AG04450 (cell line): ENCODE measurements around the gene COA6. TPM values are rescaled to one million over a fixed set of nuclear protein-coding genes. Genes with fewer than 3 reads are reported as not detected.

Experiments used
- CTCF ChIA-PET: fragments of 300-600, 350-600 bp; formaldehyde crosslinking; extraction: SDS; loops from one replicate; lab custom pipeline; 2022; ENCODE audit warnings: antibody characterized with exemption, inconsistent platforms; lab: Charles Lee
- POLR2A ChIA-PET: fragments of 350-600 bp; formaldehyde crosslinking; extraction: SDS; loops from one replicate; lab custom pipeline; 2021; ENCODE audit warnings: antibody characterized with exemption, inconsistent platforms; lab: Yijun Ruan, JAX
- DNase-seq: peaks from one replicate; pipeline ENCODE4 v3.0.0-alpha.2; 2011; ENCODE audit warnings: low read depth, low spot score
- H3K27ac ChIP-seq: one replicate; pipeline ENCODE4 v1.5.1; 2012; ENCODE audit warnings: low read depth, low read length, control low read depth
- H3K27me3 ChIP-seq: one replicate; pipeline ENCODE4 v1.6.0; 2012; ENCODE audit warnings: low read length; ENCODE audit not compliant: control insufficient read depth, insufficient read depth
- H3K4me3 ChIP-seq: 2 replicates; pipeline ENCODE4 v1.5.1; 2011; ENCODE audit warnings: mild to moderate bottlenecking, low read depth, low read length, control low read depth
- H3K9me3 ChIP-seq: 2 replicates; pipeline ENCODE4 v1.5.1; 2012; ENCODE audit warnings: low read length; ENCODE audit not compliant: control insufficient read depth, insufficient read depth
- CTCF ChIP-seq: IDR thresholded peaks from 2 replicates; pipeline ENCODE4 v1.5.1; 2011; ENCODE audit warnings: low read depth, low read length, control low read depth, inconsistent platforms
- polyA plus RNA-seq: library from polyadenylated mRNA; depleted of rRNA; stranded (reverse); fragments of >200 nt; gene quantifications from 2 replicates; pipeline ENCODE4 v1.2.3, GENCODE V29; 2011

COA6 gene
- polyA plus RNA-seq, 1 experiment, result 38.8 TPM

GRCh38 chr1:234327577-234328164 is 45.6 kb upstream of the COA6 start:
- no peak for DNase-seq
- ChIA-PET CTCF (interaction anchor here (0.8 to 5.4 kb wide), 11 partner anchors 9 to 226 kb away, joined by 3 to 47 read pairs (median 6); partner anchors contain the start of gene COA6), POLR2A (no interaction called here)
- no peak for TF ChIP-seq CTCF
- Histone ChIP-seq H3K9me3 (no peaks in the 10 kb centered on the region; the same call in 1 of the 2 replicates), H3K4me3 (no peak overlapping the region), H3K27me3 (peaks cover 13% of the 10 kb centered on the region), H3K27ac (no peak overlapping the region)

GRCh38 chr1:234330843-234331215 is 42.4 kb upstream of the COA6 start:
- Histone ChIP-seq H3K27me3 (peaks cover 3% of the 10 kb centered on the region), H3K4me3 (no peak overlapping the region), H3K27ac (no peak overlapping the region), H3K9me3 (no peaks in the 10 kb centered on the region; the same call in 1 of the 2 replicates)
- DNase-seq, result no peak
- ChIA-PET CTCF (interaction anchor here (1.3 kb wide), 1 partner anchor 21 kb away, joined by 6 read pairs; no protein-coding TSS in a partner anchor), POLR2A (no interaction called here)
- no peak for TF ChIP-seq CTCF

- CTCF ChIA-PET, result no interaction called here
- Histone ChIP-seq H3K9me3 (no peaks in the 10 kb centered on the region; the same call in 1 of the 2 replicates), H3K27me3 (peaks cover 3% of the 10 kb centered on the region), H3K4me3 (no peak overlapping the region), H3K27ac (no peak overlapping the region)
- no peak for DNase-seq
- no peak for TF ChIP-seq CTCF
- POLR2A ChIA-PET, result no interaction called here
These were observed 41.7 kb upstream of the COA6 start for GRCh38 chr1:234331507-234331906.

- POLR2A ChIA-PET, result interaction anchor here (0.7 kb wide), 1 partner anchor 37 kb away, joined by 3 read pairs; the partner anchor contains the start of gene COA6
- CTCF ChIA-PET, result interaction anchor here (1.2 to 1.6 kb wide), 2 partner anchors 9 to 26 kb away, joined by 3 to 16 read pairs; no protein-coding TSS in a partner anchor
- no peaks in the 10 kb centered on the region for H3K27me3 ChIP-seq
- no peaks in the 10 kb centered on the region for H3K9me3 ChIP-seq
- no peak for TF ChIP-seq CTCF
- H3K4me3 ChIP-seq, result no peak overlapping the region
- no peak overlapping the region for H3K27ac ChIP-seq
- no peak for DNase-seq
These were observed 36.9 kb upstream of the COA6 start for GRCh38 chr1:234336359-234336758.

- Histone ChIP-seq H3K9me3 (no peaks in the 10 kb centered on the region), H3K4me3 (no peak overlapping the region), H3K27ac (no peak overlapping the region), H3K27me3 (no peaks in the 10 kb centered on the region)
- ChIA-PET POLR2A (interaction anchor here (0.7 kb wide), 1 partner anchor 36 kb away, joined by 3 read pairs; the partner anchor contains the start of gene COA6), CTCF (interaction anchor here (1.2 to 1.6 kb wide), 2 partner anchors 10 to 27 kb away, joined by 3 to 16 read pairs; no protein-coding TSS in a partner anchor)
- no peak for TF ChIP-seq CTCF
- DNase-seq, result no peak
These were observed 36.0 kb upstream of the COA6 start for GRCh38 chr1:234337233-234337632.
